HepG2 (cell line): ENCODE measurements around the gene UROD. TPM values are rescaled to one million over a fixed set of nuclear protein-coding genes. Genes with fewer than 3 reads are reported as not detected.

Experiments
- BRD4 ChIP-seq: sonication (generic); formaldehyde crosslinking; IDR thresholded peaks from 2 replicates; pipeline ENCODE4 v1.4.0; 2020; ENCODE audit warnings: missing genetic modification reagents
- CEBPZ ChIP-seq: IDR thresholded peaks from 2 replicates; pipeline ENCODE4 v1.6.1; 2012; ENCODE audit warnings: low read length, improper control_type of control experiment
- CENPBD1 ChIP-seq: sonication (generic); formaldehyde crosslinking; IDR thresholded peaks from 2 replicates; pipeline ENCODE4 v1.8.0; 2022; ENCODE audit warnings: missing genetic modification reagents, low read depth, mild to moderate bottlenecking, borderline replicate concordance
- CREB1 ChIP-seq, 2 experiments: fragments of 450-650 bp in 1 of 2; IDR thresholded peaks; 2 replicates each; pipeline ENCODE4 v1.6.1; 2016 to 2017; ENCODE audit warnings: control low read depth in 1 of 2, mild to moderate bottlenecking in 1 of 2, missing compliant biosample characterization in 1 of 2, missing genetic modification characterization in 1 of 2
- FOSL2 ChIP-seq: sonication (generic); formaldehyde crosslinking; IDR thresholded peaks from 2 replicates; pipeline ENCODE4 v1.4.0; 2020; ENCODE audit warnings: missing genetic modification reagents
- GMEB1 ChIP-seq: sonication (generic); formaldehyde crosslinking; IDR thresholded peaks from 2 replicates; pipeline ENCODE4 v1.5.1; 2020; ENCODE audit warnings: missing genetic modification reagents, mild to moderate bottlenecking, borderline replicate concordance
- HOXD1 ChIP-seq: sonication (generic); formaldehyde crosslinking; IDR thresholded peaks from 2 replicates; pipeline ENCODE4 v1.5.0; 2020; ENCODE audit warnings: missing genetic modification reagents
- MAFF ChIP-seq: IDR thresholded peaks from 2 replicates; pipeline ENCODE4 v1.6.1; 2011; ENCODE audit warnings: low read depth, low read length, improper control_type of control experiment
- MXD1 ChIP-seq: sonication (generic); formaldehyde crosslinking; IDR thresholded peaks from 2 replicates; pipeline ENCODE4 v1.4.0; 2020; ENCODE audit warnings: mild to moderate bottlenecking, missing genetic modification reagents
- NR1H2 ChIP-seq: sonication (generic); formaldehyde crosslinking; IDR thresholded peaks from 2 replicates; pipeline ENCODE4 v1.8.1; 2022; ENCODE audit warnings: low read depth, missing genetic modification reagents, borderline replicate concordance
- PBX3 ChIP-seq: sonication (generic); formaldehyde crosslinking; IDR thresholded peaks from 2 replicates; pipeline ENCODE4 v1.8.1; 2023; ENCODE audit warnings: missing genetic modification reagents, inconsistent platforms, borderline replicate concordance
- RAD51 ChIP-seq: fragments of 450-650 bp; IDR thresholded peaks from 2 replicates; pipeline ENCODE4 v1.6.1; 2016; ENCODE audit warnings: borderline replicate concordance
- SALL1 ChIP-seq: sonication (generic); formaldehyde crosslinking; IDR thresholded peaks from 2 replicates; pipeline ENCODE4 v1.8.0; 2022; ENCODE audit warnings: mild to moderate bottlenecking, missing genetic modification reagents
- SMARCE1 ChIP-seq: fragments of 450-650 bp; IDR thresholded peaks from 2 replicates; pipeline ENCODE4 v1.6.1; 2017; ENCODE audit warnings: borderline replicate concordance
- SOX6 ChIP-seq, 2 experiments: fragments of 450-650 bp in 1 of 2; sonication (generic) in 1 of 2; formaldehyde crosslinking in 1 of 2; IDR thresholded peaks; 2 replicates each; pipeline versions ENCODE4 v1.4.0 to v1.6.1; 2017 to 2020; ENCODE audit warnings: antibody characterized with exemption in 1 of 2, mild to moderate bottlenecking in 1 of 2, missing genetic modification reagents in 1 of 2
- SRY ChIP-seq: sonication (generic); formaldehyde crosslinking; IDR thresholded peaks from 2 replicates; pipeline ENCODE4 v1.8.0; 2022; ENCODE audit warnings: mild to moderate bottlenecking, missing genetic modification reagents
- U2AF2 ChIP-seq: fragments of 200-400 bp; formaldehyde crosslinking; IDR thresholded peaks from 2 replicates; pipeline ENCODE4 v1.6.1; 2017; ENCODE audit warnings: low read depth, mild to moderate bottlenecking, low read length
- ZFP37 ChIP-seq: sonication (generic); formaldehyde crosslinking; IDR thresholded peaks from 2 replicates; pipeline ENCODE4 v1.4.0; 2020; ENCODE audit warnings: missing genetic modification reagents, borderline replicate concordance
- ZNF704 ChIP-seq: sonication (generic); formaldehyde crosslinking; IDR thresholded peaks from 2 replicates; pipeline ENCODE4 v1.8.1; 2023; ENCODE audit warnings: mild to moderate bottlenecking, inconsistent platforms, moderate library complexity, missing genetic modification reagents, borderline replicate concordance
- ZNF839 ChIP-seq: sonication (generic); formaldehyde crosslinking; IDR thresholded peaks from 2 replicates; pipeline ENCODE4 v1.4.0; 2020; ENCODE audit warnings: missing genetic modification reagents, mild to moderate bottlenecking, borderline replicate concordance
- ZSCAN20 ChIP-seq: sonication (generic); formaldehyde crosslinking; IDR thresholded peaks from 2 replicates; pipeline ENCODE4 v1.4.0; 2020; ENCODE audit warnings: missing genetic modification reagents, mild to moderate bottlenecking, borderline replicate concordance
- polyA plus RNA-seq, 8 experiments: library from polyadenylated mRNA; depleted of rRNA in 3 of 8; stranded (reverse) in 7 of 8; unstranded in 1 of 8; fragments of >200 nt; fragmentation: Illumina TruSeq in 4 of 8; extraction: Trizol in 4 of 8; gene quantifications; 2 replicates each; pipeline versions ENCODE4 v1.2.1 to v1.2.3, GENCODE V29; 2011 to 2016; ENCODE audit warnings: low read depth in 4 of 8, missing spikeins in 1 of 8, mixed read lengths in 1 of 8; ENCODE audit not compliant: insufficient read depth in 1 of 8
- total RNA-seq, 5 experiments: library from RNA; depleted of rRNA; stranded (reverse); fragments of >200 nt; fragmentation: Illumina TruSeq; extraction: Trizol; gene quantifications; 2 replicates each; pipeline ENCODE4 v1.2.3, GENCODE V29; 2016; ENCODE audit warnings: low read depth in 1 of 5

The UROD gene
- total and polyA plus RNA-seq, 2 of the 13 experiments (the other 11 are each of a cell fraction or from before 2014, with no cell fraction given), result 162 to 171 TPM

GRCh38 chr1:45038661-45039364 lies 26.8 kb downstream of the UROD start (continued):
- TF ChIP-seq ZNF704 (CRISPR knock-in tag), result no peak
- no peak for TF ChIP-seq SMARCE1
- TF ChIP-seq CENPBD1 (CRISPR knock-in tag), result no peak
- TF ChIP-seq CREB1 (IDR thresholded peaks at IDR 0.05), result no peak
- no peak for TF ChIP-seq CREB1 (CRISPR knock-in tag; IDR thresholded peaks at IDR 0.05)
- TF ChIP-seq SRY (CRISPR knock-in tag), result no peak
- TF ChIP-seq GMEB1 (CRISPR knock-in tag), result no peak
- TF ChIP-seq ZNF839 (CRISPR knock-in tag), result no peak
- TF ChIP-seq PBX3 (CRISPR knock-in tag), result no peak
- TF ChIP-seq SOX6 (IDR thresholded peaks at IDR 0.05), result no peak
- peak; percentile 85 for TF ChIP-seq SOX6 (CRISPR knock-in tag; IDR thresholded peaks at IDR 0.05)
- no peak for TF ChIP-seq FOSL2 (CRISPR knock-in tag)
- no peak for TF ChIP-seq ZSCAN20
- no peak for TF ChIP-seq MXD1 (CRISPR knock-in tag)
- TF ChIP-seq CEBPZ, result no peak
- TF ChIP-seq ZFP37 (CRISPR knock-in tag), result no peak
- no peak for TF ChIP-seq BRD4
- peak; percentile 33; the same call in 1 of the 2 replicates for TF ChIP-seq RAD51
- TF ChIP-seq MAFF, result no peak
- TF ChIP-seq U2AF2, result no peak
- no peak for TF ChIP-seq HOXD1
- TF ChIP-seq NR1H2 (CRISPR knock-in tag), result no peak
- no peak for TF ChIP-seq SALL1 (CRISPR knock-in tag)
